IMR-90 (cell line): ENCODE results near the gene EVX1. TPM values are rescaled to one million over a fixed set of nuclear protein-coding genes. Genes with fewer than 3 reads are reported as not detected.

Experiments
- ATAC-seq: fragments of 200-7000 bp; cut with Tn5 transposase; 2 replicates; pipeline ENCODE4 v1.9.1; 2020; ENCODE audit warnings: low read depth, mild to moderate bottlenecking, moderate library complexity
- BruUV-seq: library from RNA; stranded (reverse); fragments of 400-500 nt; replicated peaks from 2 replicates; lab custom pipeline; 2021; lab: Mats Ljungman, UMichigan
- CTCF ChIA-PET: fragments of 300-600 bp; formaldehyde crosslinking; extraction: SDS; loops from one replicate; lab custom pipeline; 2021; ENCODE audit warnings: antibody characterized with exemption; lab: Yijun Ruan, JAX
- POLR2A ChIA-PET: fragments of 300-600 bp; sonication (Branson Sonifier 250); formaldehyde crosslinking; loops from one replicate; lab custom pipeline; 2022; ENCODE audit warnings: antibody characterized with exemption; ENCODE audit not compliant: unreplicated experiment; lab: Charles Lee
- DNase-seq: peaks from one replicate; pipeline ENCODE4 v3.0.0; 2013
- H2AFZ ChIP-seq: replicated peaks from 2 replicates; pipeline ENCODE3; 2013; ENCODE audit warnings: low read length, mild to moderate bottlenecking; ENCODE audit not compliant: poor library complexity
- H2AK5ac ChIP-seq: 2 replicates; pipeline ENCODE4 v1.6.1; 2013; ENCODE audit warnings: low read depth, low read length, inconsistent platforms
- H2AK9ac ChIP-seq: replicated peaks from 2 replicates; pipeline ENCODE3; 2013; ENCODE audit warnings: mild to moderate bottlenecking, low read depth, low read length, moderate library complexity; ENCODE audit not compliant: poor library complexity
- H2BK120ac ChIP-seq: 2 replicates; pipeline ENCODE4 v1.6.1; 2013; ENCODE audit warnings: low read depth, low read length, inconsistent platforms
- H2BK15ac ChIP-seq: 3 replicates; pipeline ENCODE4 v1.6.1; 2013; ENCODE audit warnings: low read depth, low read length, inconsistent platforms
- H2BK20ac ChIP-seq: 2 replicates; pipeline ENCODE4 v1.6.1; 2013; ENCODE audit warnings: low read depth, mild to moderate bottlenecking, inconsistent platforms, low read length, moderate library complexity
- H2BK5ac ChIP-seq: 2 replicates; pipeline ENCODE4 v1.6.1; 2013; ENCODE audit warnings: mild to moderate bottlenecking, low read depth, low read length, inconsistent platforms; ENCODE audit not compliant: poor library complexity, severe bottlenecking
- H3K14ac ChIP-seq: replicated peaks from 2 replicates; pipeline ENCODE4 v1.6.1; 2013; ENCODE audit warnings: low read depth, low read length, inconsistent platforms
- H3K18ac ChIP-seq: 2 replicates; pipeline ENCODE4 v1.6.1; 2013; ENCODE audit warnings: low read depth, low read length, control low read depth
- H3K23ac ChIP-seq: 2 replicates; pipeline ENCODE4 v1.6.1; 2013; ENCODE audit warnings: low read depth, low read length, inconsistent platforms
- H3K27ac ChIP-seq: 2 replicates; pipeline ENCODE4 v1.5.1; 2013; ENCODE audit warnings: mild to moderate bottlenecking, control low read depth, low read length; ENCODE audit not compliant: insufficient read depth
- H3K27me3 ChIP-seq: 2 replicates; pipeline ENCODE4 v1.6.1; 2013; ENCODE audit warnings: low read length; ENCODE audit not compliant: control insufficient read depth, insufficient read depth
- H3K36me3 ChIP-seq: 2 replicates; pipeline ENCODE4 v1.6.1; 2013; ENCODE audit warnings: low read length, mixed read lengths; ENCODE audit not compliant: control insufficient read depth, insufficient read depth
- H3K4ac ChIP-seq: 2 replicates; pipeline ENCODE4 v1.6.1; 2013; ENCODE audit warnings: low read depth, low read length, inconsistent platforms
- H3K4me1 ChIP-seq: 2 replicates; pipeline ENCODE4 v1.6.1; 2013; ENCODE audit warnings: low read length, mixed read lengths; ENCODE audit not compliant: control insufficient read depth, insufficient read depth
- H3K4me2 ChIP-seq: 2 replicates; pipeline ENCODE4 v1.6.1; 2013; ENCODE audit warnings: low read depth, mild to moderate bottlenecking, control low read depth, low read length, moderate library complexity
- H3K4me3 ChIP-seq: 2 replicates; pipeline ENCODE4 v1.5.1; 2013; ENCODE audit warnings: low read depth, mild to moderate bottlenecking, control low read depth, low read length, moderate library complexity; ENCODE audit not compliant: insufficient read depth
- H3K56ac ChIP-seq: 2 replicates; pipeline ENCODE4 v1.6.1; 2013; ENCODE audit warnings: low read length, inconsistent platforms; ENCODE audit not compliant: insufficient read depth; ENCODE audit errors: extremely low read depth
- H3K79me1 ChIP-seq, 2 experiments: 2 replicates each; pipeline ENCODE4 v1.6.1; 2013; ENCODE audit warnings: low read length in 2 of 2, inconsistent platforms in 1 of 2, low read depth in 1 of 2
- H3K9ac ChIP-seq: 2 replicates; pipeline ENCODE4 v1.6.1; 2013; ENCODE audit warnings: low read depth, low read length, control low read depth
- H3K9me1 ChIP-seq: 2 replicates; pipeline ENCODE4 v1.6.1; 2013; ENCODE audit warnings: low read length, inconsistent platforms; ENCODE audit not compliant: insufficient read depth
- H3K9me3 ChIP-seq: 2 replicates; pipeline ENCODE4 v1.6.1; 2013; ENCODE audit warnings: low read length; ENCODE audit not compliant: control insufficient read depth, insufficient read depth
- H4K20me1 ChIP-seq: 2 replicates; pipeline ENCODE4 v1.6.1; 2013; ENCODE audit warnings: low read length, inconsistent platforms; ENCODE audit not compliant: insufficient read depth
- H4K5ac ChIP-seq: 2 replicates; pipeline ENCODE4 v1.6.1; 2013; ENCODE audit warnings: mild to moderate bottlenecking, low read depth, low read length, control low read depth
- H4K8ac ChIP-seq, 2 experiments: 2 replicates each; pipeline ENCODE4 v1.6.1; 2013; ENCODE audit warnings: low read depth in 2 of 2, low read length in 2 of 2, control low read depth in 1 of 2, inconsistent platforms in 1 of 2
- H4K91ac ChIP-seq: 2 replicates; pipeline ENCODE4 v1.6.1; 2013; ENCODE audit warnings: low read depth, low read length, inconsistent platforms; ENCODE audit not compliant: insufficient read depth
- BHLHE40 ChIP-seq: fragments of 150-350 bp; IDR thresholded peaks from 2 replicates; pipeline ENCODE4 v1.6.1; 2016; ENCODE audit warnings: mild to moderate bottlenecking, low read depth, low read length
- CEBPB ChIP-seq: IDR thresholded peaks from 2 replicates; pipeline ENCODE4 v1.6.1; 2012; ENCODE audit warnings: low read depth, low read length, improper control_type of control experiment
- CHD1 ChIP-seq: IDR thresholded peaks from 2 replicates; pipeline ENCODE4 v1.6.1; 2012; ENCODE audit warnings: low read depth, low read length, improper control_type of control experiment
- ELK1 ChIP-seq: fragments of 150-350 bp; IDR thresholded peaks from 2 replicates; pipeline ENCODE4 v1.6.1; 2016; ENCODE audit warnings: low read depth, mild to moderate bottlenecking, low read length, moderate library complexity, borderline replicate concordance
- FOS ChIP-seq: fragments of 150-350 bp; IDR thresholded peaks from 2 replicates; pipeline ENCODE4 v1.6.1; 2016; ENCODE audit warnings: low read depth, low read length
- MAFK ChIP-seq: IDR thresholded peaks from 2 replicates; pipeline ENCODE4 v1.6.1; 2012; ENCODE audit warnings: low read depth, low read length, improper control_type of control experiment
- MAZ ChIP-seq: IDR thresholded peaks from 2 replicates; pipeline ENCODE4 v1.6.1; 2012; ENCODE audit warnings: low read depth, mild to moderate bottlenecking, low read length, improper control_type of control experiment, moderate library complexity, borderline replicate concordance
- MXI1 ChIP-seq: IDR thresholded peaks from 2 replicates; pipeline ENCODE4 v1.6.1; 2012; ENCODE audit warnings: low read depth, mild to moderate bottlenecking, low read length, moderate library complexity, borderline replicate concordance
- NFE2L2 ChIP-seq: fragments of 150-350 bp; IDR thresholded peaks from 2 replicates; pipeline ENCODE4 v1.6.1; 2016; ENCODE audit warnings: low read depth, mild to moderate bottlenecking, low read length
- RAD21 ChIP-seq: IDR thresholded peaks from 2 replicates; pipeline ENCODE4 v1.6.1; 2012; ENCODE audit warnings: low read length, improper control_type of control experiment
- RCOR1 ChIP-seq: IDR thresholded peaks from 2 replicates; pipeline ENCODE4 v1.6.1; 2012; ENCODE audit warnings: mild to moderate bottlenecking, low read length, improper control_type of control experiment; ENCODE audit not compliant: insufficient replicate concordance
- SMC3 ChIP-seq: fragments of 150-350 bp; IDR thresholded peaks from 2 replicates; pipeline ENCODE4 v1.6.1; 2016; ENCODE audit warnings: low read depth, mild to moderate bottlenecking, antibody characterized with exemption, low read length, moderate library complexity
- WGBS, 2 experiments: methylation state at CpG; one replicate each; pipeline versions ENCODE4 v1.1.5 to v1.1.7; 2013; ENCODE audit warnings: missing lambda C conversion rate in 2 of 2; ENCODE audit not compliant: insufficient read length in 1 of 2; ENCODE audit errors: extremely low coverage in 2 of 2; 5-methylcytosine and 5-hydroxymethylcytosine counted together
- dilution Hi-C: fragments of 300-500 bp; cut with HindIII; formaldehyde crosslinking; loops from one replicate; pipeline ENCODE4 v1.14.3; 2018; ENCODE audit warnings: low sequenced_read_pairs; ENCODE audit not compliant: unreplicated experiment
- in situ Hi-C: fragments of 300-500 bp; cut with MboI; formaldehyde crosslinking; loops from 3 replicates; pipeline ENCODE4 v1.14.3; 2019; ENCODE audit warnings: low sequenced_read_pairs, inconsistent platforms, mixed read lengths
- intact Hi-C: fragments of 100-400 bp; cut with micrococcal nuclease; formaldehyde crosslinking; loops from 2 replicates; pipeline ENCODE4 v1.10.0; 2022
- polyA plus RNA-seq, 3 experiments: library from polyadenylated mRNA; depleted of rRNA; stranded (reverse); fragments of >200 nt; gene quantifications; 2 replicates each; pipeline ENCODE4 v1.2.3, GENCODE V29; 2012; ENCODE audit warnings: low replicate concordance in 1 of 3
- total RNA-seq: library from RNA; depleted of rRNA; stranded (reverse); fragments of >200 nt; gene quantifications from 2 replicates; pipeline ENCODE4 v1.2.3, GENCODE V29; 2012

Gene EVX1
- total and polyA plus RNA-seq, 2 of the 4 experiments (the other 2 are of a cell fraction), result not detected

GRCh38 chr7:27254625-27255024 lies 12.0 kb downstream of the EVX1 start:
- H4K20me1 ChIP-seq, result no peaks in the 10 kb centered on the region
- H3K14ac ChIP-seq, result no peak overlapping the region
- H2AK9ac ChIP-seq, result no peak overlapping the region
- no peaks in the 10 kb centered on the region for H3K4me1 ChIP-seq
- POLR2A ChIA-PET, result no interaction called here
- DNase-seq, result no peak
- intact Hi-C loops, result no loop called here
- dilution Hi-C loops, result no loop called here
- no peak overlapping the region for H2AK5ac ChIP-seq
- H3K56ac ChIP-seq, result no peak overlapping the region
- no peaks in the 10 kb centered on the region for H3K36me3 ChIP-seq
- H3K9me1 ChIP-seq, result no peaks in the 10 kb centered on the region
- H3K4me3 ChIP-seq, result no peak overlapping the region
- H3K79me1 ChIP-seq, result no peaks in the 10 kb centered on the region
- CTCF ChIA-PET, result interaction anchor here (0.6 to 0.7 kb wide), 2 partner anchors 10 to 607 kb away, joined by 3 to 5 read pairs; no protein-coding TSS in a partner anchor
- no peak overlapping the region for H3K9ac ChIP-seq
- H2BK5ac ChIP-seq, result no peak overlapping the region
- no peak overlapping the region for H3K23ac ChIP-seq
- in situ Hi-C loops, result no loop called here
- no peak overlapping the region for H3K4ac ChIP-seq
- H4K8ac ChIP-seq, result no peak overlapping the region
- H4K91ac ChIP-seq, result no peak overlapping the region
- no TSS peak for BruUV-seq
- H2BK120ac ChIP-seq, result no peak overlapping the region
- peaks cover 59% of the 10 kb centered on the region for H3K27me3 ChIP-seq
- no peak for ATAC-seq
- peaks cover 8% of the 10 kb centered on the region for H3K9me3 ChIP-seq
- TF ChIP-seq MXI1, result no peak
- TF ChIP-seq RCOR1, result no peak
- no peak for TF ChIP-seq FOS
- TF ChIP-seq ELK1, result no peak
- TF ChIP-seq NFE2L2, result no peak
- no peak for TF ChIP-seq RAD21
- no peak for TF ChIP-seq CEBPB
- TF ChIP-seq CHD1, result no peak
- TF ChIP-seq SMC3, result no peak
- no peak for TF ChIP-seq MAFK
- no peak for TF ChIP-seq BHLHE40
- no peak for TF ChIP-seq MAZ
- no peak overlapping the region for H2BK15ac ChIP-seq
- H2AFZ ChIP-seq, result no peak overlapping the region
- no peak overlapping the region for H2BK20ac ChIP-seq
- WGBS, 2 experiments, result no CpG with 5 or more reads among the region's 1 CpG
- no peak overlapping the region for H3K27ac ChIP-seq
- no peak overlapping the region for H3K4me2 ChIP-seq
- H3K18ac ChIP-seq, result no peak overlapping the region
- no peak overlapping the region for H4K5ac ChIP-seq
